Effector memory CD8-positive, alpha-beta T cell (primary cell): ENCODE results near the gene WDR1.

Source experiments
- ATAC-seq: fragments of 150-1000 bp; cut with Tn5 transposase; replicated peaks from 2 replicates; pipeline ENCODE4 v1.10.0; 2021; ENCODE audit warnings: mild to moderate bottlenecking, moderate library complexity
- DNase-seq, 3 experiments: peaks; one replicate each; pipeline ENCODE4 v3.0.0; 2021
- H3K27ac Mint-ChIP-seq, 2 donors: one replicate each; pipeline ENCODE4 v1.8.0; 2022; ENCODE audit warnings: mild to moderate bottlenecking in 2 of 2, mixed read lengths in 2 of 2, moderate library complexity in 2 of 2
- H3K27me3 Mint-ChIP-seq, 2 donors: one replicate each; pipeline ENCODE4 v1.8.0; 2022; ENCODE audit warnings: mixed read lengths in 2 of 2
- H3K36me3 Mint-ChIP-seq: one replicate; pipeline ENCODE4 v1.8.0; 2022; ENCODE audit warnings: mild to moderate bottlenecking, moderate library complexity, mixed read lengths; ENCODE audit not compliant: insufficient read depth
- H3K4me1 Mint-ChIP-seq, 2 donors: one replicate each; pipeline ENCODE4 v1.8.0; 2022; ENCODE audit warnings: low read depth in 2 of 2, mixed read lengths in 2 of 2
- H3K4me3 Mint-ChIP-seq, 2 donors: one replicate each; pipeline ENCODE4 v1.8.0; 2022; ENCODE audit warnings: mild to moderate bottlenecking in 2 of 2, mixed read lengths in 2 of 2, moderate library complexity in 2 of 2
- H3K9me3 Mint-ChIP-seq, 2 donors: one replicate each; pipeline ENCODE4 v1.8.0; 2022; ENCODE audit warnings: mixed read lengths in 2 of 2

WDR1 gene

GRCh38 chr4:10077483-10078335 is 38.9 kb downstream of the WDR1 start:
- DNase-seq (no peak), ATAC-seq (no peak)
- peak overlapping the region; percentile 68 to 75 for H3K27ac Mint-ChIP-seq
- H3K4me1 Mint-ChIP-seq = peaks cover 0 to 8% of the 10 kb centered on the region in 2 donors
- H3K36me3 Mint-ChIP-seq = peaks cover 94% of the 10 kb centered on the region
- H3K9me3 Mint-ChIP-seq = no peaks in the 10 kb centered on the region
- no peak overlapping the region for H3K4me3 Mint-ChIP-seq
- no peaks in the 10 kb centered on the region for H3K27me3 Mint-ChIP-seq

GRCh38 chr4:10077076-10077475 is 39.5 kb downstream of the WDR1 start:
- Mint-ChIP-seq H3K4me1 (peaks cover 0 to 8% of the 10 kb centered on the region in 2 donors), H3K27me3 (no peaks in the 10 kb centered on the region), H3K4me3 (no peak overlapping the region), H3K27ac (peak overlapping the region; percentile 62 to 75), H3K36me3 (peaks cover 91% of the 10 kb centered on the region), H3K9me3 (no peaks in the 10 kb centered on the region)
- DNase-seq = no peak
- ATAC-seq = no peak

- peaks cover 0 to 8% of the 10 kb centered on the region in 2 donors for H3K4me1 Mint-ChIP-seq
- DNase-seq (no peak), ATAC-seq (no peak)
- no peaks in the 10 kb centered on the region for H3K27me3 Mint-ChIP-seq
- no peaks in the 10 kb centered on the region for H3K9me3 Mint-ChIP-seq
- peak overlapping the region; percentile 83 to 91 for H3K27ac Mint-ChIP-seq
- H3K36me3 Mint-ChIP-seq = peaks cover 87% of the 10 kb centered on the region
- peak overlapping the region in 1 of 2 donors; percentile 23 for H3K4me3 Mint-ChIP-seq
Measured at GRCh38 chr4:10075953-10076391, 40.6 kb downstream of the WDR1 start.

- no peak for DNase-seq
- peak; percentile 4 for ATAC-seq
- Mint-ChIP-seq H3K27me3 (no peaks in the 10 kb centered on the region), H3K4me3 (no peak overlapping the region), H3K9me3 (no peaks in the 10 kb centered on the region), H3K4me1 (peaks cover 0 to 8% of the 10 kb centered on the region in 2 donors), H3K27ac (peak overlapping the region in 1 of 2 donors; percentile 91), H3K36me3 (peaks cover 82% of the 10 kb centered on the region)
Measured at GRCh38 chr4:10075158-10075863, 41.3 kb downstream of the WDR1 start.

GRCh38 chr4:10074767-10075105 is 41.9 kb downstream of the WDR1 start:
- H3K4me1 Mint-ChIP-seq = peaks cover 0 to 8% of the 10 kb centered on the region in 2 donors
- H3K27me3 Mint-ChIP-seq = no peaks in the 10 kb centered on the region
- no peak for DNase-seq
- H3K27ac Mint-ChIP-seq = peak overlapping the region in 1 of 2 donors; percentile 91
- H3K9me3 Mint-ChIP-seq = no peaks in the 10 kb centered on the region
- no peak overlapping the region for H3K4me3 Mint-ChIP-seq
- peaks cover 76% of the 10 kb centered on the region for H3K36me3 Mint-ChIP-seq
- peak; percentile 45 for ATAC-seq

GRCh38 chr4:10074076-10074766 is 42.4 kb downstream of the WDR1 start:
- ATAC-seq (no peak), DNase-seq (no peak)
- no peak overlapping the region for H3K4me3 Mint-ChIP-seq
- peaks cover 0 to 5% of the 10 kb centered on the region in 2 donors for H3K4me1 Mint-ChIP-seq
- H3K36me3 Mint-ChIP-seq = peaks cover 71% of the 10 kb centered on the region
- H3K9me3 Mint-ChIP-seq = no peaks in the 10 kb centered on the region
- peak overlapping the region in 1 of 2 donors; percentile 91 for H3K27ac Mint-ChIP-seq
- H3K27me3 Mint-ChIP-seq = no peaks in the 10 kb centered on the region

GRCh38 chr4:10072420-10073017 is 44.1 kb downstream of the WDR1 start:
- Mint-ChIP-seq H3K36me3 (peaks cover 67% of the 10 kb centered on the region), H3K9me3 (no peaks in the 10 kb centered on the region), H3K4me1 (peaks cover 0 to 5% of the 10 kb centered on the region in 2 donors), H3K27ac (peak overlapping the region; percentile 68 to 71), H3K27me3 (no peaks in the 10 kb centered on the region), H3K4me3 (no peak overlapping the region)
- no peak for DNase-seq
- no peak for ATAC-seq

- no peaks in the 10 kb centered on the region for H3K4me1 Mint-ChIP-seq
- no peaks in the 10 kb centered on the region for H3K9me3 Mint-ChIP-seq
- H3K36me3 Mint-ChIP-seq = peaks cover 56% of the 10 kb centered on the region
- H3K27me3 Mint-ChIP-seq = no peaks in the 10 kb centered on the region
- no peak for DNase-seq
- no peak for ATAC-seq
- peak overlapping the region in 1 of 2 donors; percentile 59 for H3K27ac Mint-ChIP-seq
- no peak overlapping the region for H3K4me3 Mint-ChIP-seq
Measured at GRCh38 chr4:10069075-10069642, 47.4 kb downstream of the WDR1 start.

- H3K4me1 Mint-ChIP-seq = no peaks in the 10 kb centered on the region
- peak overlapping the region; percentile 20 to 67 for H3K27ac Mint-ChIP-seq
- H3K4me3 Mint-ChIP-seq = no peak overlapping the region
- ATAC-seq (no peak), DNase-seq (no peak)
- peaks cover 47% of the 10 kb centered on the region for H3K36me3 Mint-ChIP-seq
- no peaks in the 10 kb centered on the region for H3K27me3 Mint-ChIP-seq
- no peaks in the 10 kb centered on the region for H3K9me3 Mint-ChIP-seq
Measured at GRCh38 chr4:10066670-10067651, 49.6 kb downstream of the WDR1 start.

- Mint-ChIP-seq H3K27me3 (no peaks in the 10 kb centered on the region), H3K4me3 (no peak overlapping the region), H3K9me3 (no peaks in the 10 kb centered on the region), H3K36me3 (peaks cover 42% of the 10 kb centered on the region), H3K27ac (peak overlapping the region; percentile 20 to 68), H3K4me1 (no peaks in the 10 kb centered on the region)
- ATAC-seq = no peak
- no peak for DNase-seq
Measured at GRCh38 chr4:10066206-10066605, 50.4 kb downstream of the WDR1 start.

GRCh38 chr4:10063544-10064300 is 52.9 kb downstream of the WDR1 start:
- Mint-ChIP-seq H3K27me3 (no peaks in the 10 kb centered on the region), H3K9me3 (no peaks in the 10 kb centered on the region), H3K27ac (no peak overlapping the region), H3K4me1 (no peaks in the 10 kb centered on the region), H3K36me3 (peaks cover 36% of the 10 kb centered on the region), H3K4me3 (no peak overlapping the region)
- ATAC-seq = no peak
- DNase-seq = no peak
